H1 (cell line): Measurements from ENCODE around the gene LRRC4C. TPM values are rescaled to one million over a fixed set of nuclear protein-coding genes. Genes with fewer than 3 reads are reported as not detected.

Experiments used
- CTCF ChIA-PET: fragments of 300-600 bp; sonication (Branson Sonifier 250); formaldehyde crosslinking; loops from one replicate; lab custom pipeline; 2021; ENCODE audit not compliant: partially characterized antibody; lab: Charles Lee
- POLR2A ChIA-PET: fragments of 300-600 bp; sonication (Branson Sonifier 250); formaldehyde crosslinking; loops from one replicate; lab custom pipeline; 2021; ENCODE audit warnings: inconsistent platforms; ENCODE audit not compliant: partially characterized antibody; lab: Charles Lee
- DNase-seq, 2 experiments: peaks; one replicate each; pipeline versions ENCODE4 v3.0.0 to v3.0.0-alpha.2; 2010 to 2022; ENCODE audit warnings: low spot score in 2 of 2, low read depth in 1 of 2, mixed read lengths in 1 of 2
- FAIRE-seq: peaks from 2 replicates; lab custom pipeline; 2011; peaks lifted over from hg19 to GRCh38; lab: Jason Lieb, UNC
- H2AFZ ChIP-seq: 2 replicates; pipeline ENCODE4 v1.8.1; 2012; ENCODE audit warnings: low read length, inconsistent platforms
- H2AK5ac ChIP-seq: 2 replicates; pipeline ENCODE4 v1.6.1; 2013; ENCODE audit warnings: low read depth, low read length
- H2BK120ac ChIP-seq: replicated peaks from 2 replicates; pipeline ENCODE3; 2013; ENCODE audit warnings: low read depth, low read length, inconsistent platforms
- H2BK12ac ChIP-seq: 2 replicates; pipeline ENCODE4 v1.6.1; 2013; ENCODE audit warnings: low read depth, low read length
- H2BK15ac ChIP-seq: 2 replicates; pipeline ENCODE4 v1.6.1; 2013; ENCODE audit warnings: low read length
- H2BK20ac ChIP-seq: 2 replicates; pipeline ENCODE4 v1.6.1; 2013; ENCODE audit warnings: low read length
- H2BK5ac ChIP-seq: 2 replicates; pipeline ENCODE4 v1.6.1; 2013; ENCODE audit warnings: low read depth, low read length
- H3K14ac ChIP-seq: 2 replicates; pipeline ENCODE4 v1.6.1; 2013; ENCODE audit warnings: inconsistent platforms; ENCODE audit not compliant: insufficient read length
- H3K18ac ChIP-seq: 2 replicates; pipeline ENCODE4 v1.6.1; 2013; ENCODE audit warnings: low read length; ENCODE audit errors: extremely low read depth
- H3K23ac ChIP-seq: 2 replicates; pipeline ENCODE4 v1.6.1; 2013; ENCODE audit warnings: inconsistent platforms; ENCODE audit not compliant: insufficient read length
- H3K23me2 ChIP-seq: 2 replicates; pipeline ENCODE4 v1.6.1; 2013; ENCODE audit warnings: low read depth, low read length
- H3K27ac ChIP-seq: 2 replicates; pipeline ENCODE4 v1.6.1; 2011; ENCODE audit warnings: low read depth, low read length, inconsistent platforms
- H3K27me3 ChIP-seq, 4 experiments: replicated peaks in 1 of 4; 1 replicate in 1 of 4; 2 replicates in 3 of 4; pipeline versions ENCODE4 v1.6.1 to v1.8.1; 2011 to 2013; ENCODE audit warnings: low read length in 3 of 4, mild to moderate bottlenecking in 3 of 4, inconsistent platforms in 2 of 4, mixed read lengths in 2 of 4, moderate library complexity in 1 of 4; ENCODE audit not compliant: control insufficient read depth in 3 of 4, insufficient read depth in 3 of 4; ENCODE audit errors: extremely low read depth in 1 of 4
- H3K36me3 ChIP-seq, 4 experiments: 2 replicates each; pipeline versions ENCODE4 v1.6.1 to v1.8.1; 2011 to 2013; ENCODE audit warnings: mild to moderate bottlenecking in 4 of 4, low read length in 3 of 4, moderate library complexity in 2 of 4, control low read depth in 1 of 4, inconsistent platforms in 1 of 4; ENCODE audit not compliant: insufficient read depth in 4 of 4, control insufficient read depth in 2 of 4
- H3K4ac ChIP-seq: replicated peaks from 2 replicates; pipeline ENCODE3; 2013; ENCODE audit warnings: low read length, low read depth, mixed read lengths, inconsistent platforms; ENCODE audit not compliant: insufficient read length
- H3K4me1 ChIP-seq, 4 experiments: replicated peaks in 1 of 4; 1 replicate in 1 of 4; 2 replicates in 3 of 4; pipeline versions ENCODE4 v1.6.1 to v1.8.1; 2011 to 2013; ENCODE audit warnings: low read length in 3 of 4, inconsistent platforms in 2 of 4, mixed read lengths in 1 of 4; ENCODE audit not compliant: insufficient read depth in 4 of 4, control insufficient read depth in 3 of 4
- H3K4me2 ChIP-seq, 2 experiments: 2 replicates each; pipeline versions ENCODE4 v1.6.1 to v1.8.1; 2011 to 2013; ENCODE audit warnings: low read depth in 2 of 2, low read length in 2 of 2, control low read depth in 1 of 2, inconsistent platforms in 1 of 2, mild to moderate bottlenecking in 1 of 2; ENCODE audit not compliant: insufficient read depth in 1 of 2
- H3K4me3 ChIP-seq, 4 experiments: fragments of 200-600, 300-600 bp in 1 of 4; sonication (generic), shearing (Covaris generic), sonication (Bioruptor Twin) in 1 of 4; 2 replicates each; pipeline versions ENCODE4 v1.5.1 to v1.8.1; 2011 to 2016; ENCODE audit warnings: low read length in 4 of 4, low read depth in 3 of 4, control low read depth in 2 of 4, inconsistent platforms in 2 of 4, mild to moderate bottlenecking in 2 of 4, mixed read lengths in 1 of 4, moderate library complexity in 1 of 4; ENCODE audit not compliant: insufficient read depth in 2 of 4; ENCODE audit errors: extremely low read depth in 1 of 4
- H3K56ac ChIP-seq: replicated peaks from 2 replicates; pipeline ENCODE3; 2013; ENCODE audit warnings: low read depth, mild to moderate bottlenecking, mixed read lengths, low read length, inconsistent platforms; ENCODE audit not compliant: insufficient read length
- H3K79me1 ChIP-seq: 2 replicates; pipeline ENCODE4 v1.6.1; 2013; ENCODE audit warnings: low read depth, low read length, control low read depth
- H3K79me2 ChIP-seq, 2 experiments: 2 replicates each; pipeline versions ENCODE4 v1.6.1 to v1.8.1; 2012 to 2013; ENCODE audit warnings: low read length in 2 of 2, mild to moderate bottlenecking in 2 of 2, inconsistent platforms in 1 of 2; ENCODE audit not compliant: insufficient read depth in 2 of 2, control insufficient read depth in 1 of 2
- H3K9ac ChIP-seq, 4 experiments: replicated peaks in 1 of 4; 1 replicate in 1 of 4; 2 replicates in 3 of 4; pipeline versions ENCODE4 v1.6.1 to v1.8.1; 2011 to 2013; ENCODE audit warnings: low read depth in 3 of 4, low read length in 3 of 4, control low read depth in 2 of 4, mild to moderate bottlenecking in 2 of 4, moderate library complexity in 2 of 4, inconsistent platforms in 1 of 4; ENCODE audit errors: extremely low read depth in 1 of 4
- H3K9me3 ChIP-seq, 2 experiments: 2 replicates each; pipeline versions ENCODE4 v1.6.1 to v1.8.1; 2012 to 2013; ENCODE audit warnings: mild to moderate bottlenecking in 2 of 2, moderate library complexity in 2 of 2, control low read depth in 1 of 2, inconsistent platforms in 1 of 2, low read depth in 1 of 2, low read length in 1 of 2, mixed read lengths in 1 of 2; ENCODE audit not compliant: insufficient read depth in 2 of 2
- H4K20me1 ChIP-seq, 2 experiments: replicated peaks in 1 of 2; 2 replicates each; pipeline versions ENCODE3 to v1.8.1; 2011 to 2013; ENCODE audit warnings: inconsistent platforms in 2 of 2, low read length in 2 of 2, mild to moderate bottlenecking in 1 of 2; ENCODE audit not compliant: insufficient read depth in 2 of 2, control insufficient read depth in 1 of 2
- H4K5ac ChIP-seq: 2 replicates; pipeline ENCODE4 v1.6.1; 2013; ENCODE audit warnings: low read length, low read depth, mixed read lengths, inconsistent platforms; ENCODE audit not compliant: insufficient read length
- H4K8ac ChIP-seq: 2 replicates; pipeline ENCODE4 v1.8.0; 2013; ENCODE audit warnings: mild to moderate bottlenecking, moderate library complexity, low read length, inconsistent platforms; ENCODE audit not compliant: insufficient read depth; ENCODE audit errors: extremely low read depth
- H4K91ac ChIP-seq: replicated peaks from 2 replicates; pipeline ENCODE3; 2013; ENCODE audit warnings: low read length, mixed read lengths, inconsistent platforms; ENCODE audit not compliant: insufficient read length
- WGBS, 2 experiments: shearing (Covaris generic) in 1 of 2; methylation state at CpG; one replicate each; pipeline versions ENCODE4 v1.1.6 to v1.1.7; 2013 to 2015; ENCODE audit warnings: low lambda C conversion rate in 2 of 2, mixed read lengths in 2 of 2, inconsistent platforms in 1 of 2, low coverage in 1 of 2, missing lambda C conversion rate in 1 of 2; ENCODE audit not compliant: insufficient replicate concordance in 2 of 2, insufficient coverage in 1 of 2, insufficient read length in 1 of 2; ENCODE audit errors: extremely low coverage in 1 of 2, missing lambda C conversion rate in 1 of 2; 5-methylcytosine and 5-hydroxymethylcytosine counted together
- polyA plus RNA-seq, 7 experiments: library from polyadenylated mRNA; depleted of rRNA in 3 of 7; stranded (reverse) in 5 of 7; unstranded in 2 of 7; fragments of >200 nt in 5 of 7; fragments of 200-250 nt in 2 of 7; gene quantifications; 1 replicate in 5 of 7; 2 replicates in 1 of 7; 4 replicates in 1 of 7; pipeline versions ENCODE4 v1.2.1 to v1.2.3, GENCODE V29; 2011 to 2013; ENCODE audit warnings: missing spikeins in 2 of 7, mixed read lengths in 2 of 7
- total RNA-seq: library from RNA; stranded (reverse); fragmentation: NEBNext Ultra II Directional; extraction: Animal tissue kit (Norgen Biotek cat#: 25700); gene quantifications from 2 replicates; pipeline ENCODE4 v1.2.1, GENCODE V29; 2021
- TF ChIP-seq, protein P1 (sequence below): IDR thresholded peaks from 2 replicates; pipeline ENCODE4 v1.6.1; 2012; ENCODE audit warnings: low read length, inconsistent platforms

LRRC4C gene
- total and polyA plus RNA-seq, 2 of the 8 experiments (the other 6 are each of a cell fraction or from before 2014, with no cell fraction given) = 0.23 to 2.2 TPM

DNA sequence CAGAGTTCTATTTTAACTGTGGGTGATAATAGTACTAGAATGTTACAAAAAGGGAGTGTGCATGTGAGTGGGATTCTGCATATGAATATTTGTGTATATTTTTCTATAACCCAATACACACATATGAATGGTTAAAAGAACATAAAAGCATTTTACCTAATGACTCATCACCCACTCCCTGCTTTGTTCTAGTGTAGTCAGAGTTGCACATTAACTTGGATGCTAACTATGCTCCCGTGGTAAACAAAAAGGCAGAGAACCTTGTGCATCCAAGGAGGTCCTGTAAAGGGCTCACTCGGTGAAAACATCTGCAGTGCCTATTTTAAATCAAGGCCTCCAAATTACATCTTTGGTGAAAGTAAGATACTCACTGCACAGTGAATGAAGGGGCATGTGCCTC lies 1289.4 kb downstream of the LRRC4C start:
- H4K20me1 ChIP-seq = no peaks in the 10 kb centered on the region
- H4K5ac ChIP-seq = no peak overlapping the region
- no peak overlapping the region for H3K14ac ChIP-seq
- H3K4me2 ChIP-seq = no peak overlapping the region
- ChIA-PET CTCF (no interaction called here), POLR2A (no interaction called here)
- H3K79me2 ChIP-seq = no peaks in the 10 kb centered on the region
- no peaks in the 10 kb centered on the region for H3K23me2 ChIP-seq
- H3K27ac ChIP-seq = no peak overlapping the region
- no peak overlapping the region for H2AFZ ChIP-seq
- no peak for FAIRE-seq
- H3K27me3 ChIP-seq = no peaks in the 10 kb centered on the region
- 82% methylated on average over 2 of the region's 2 CpGs; no CpG with 5 or more reads in 1 of the 2 experiments for WGBS, 2 experiments
- H3K4ac ChIP-seq = no peak overlapping the region
- no peak overlapping the region for H4K8ac ChIP-seq
- no peak overlapping the region for H3K56ac ChIP-seq
- H4K91ac ChIP-seq = no peak overlapping the region
- no peak overlapping the region for H2BK12ac ChIP-seq
- no peak overlapping the region for H2BK20ac ChIP-seq
- no peak overlapping the region for H2BK120ac ChIP-seq
- H2AK5ac ChIP-seq = no peak overlapping the region
- no peak overlapping the region for H3K9ac ChIP-seq
- H3K4me1 ChIP-seq = peaks cover 0 to 3% (median 0%) of the 10 kb centered on the region in 4 experiments; a peak in 1 of 7 replicates
- no peak overlapping the region for H3K4me3 ChIP-seq
- DNase-seq = no peak
- H2BK5ac ChIP-seq = no peak overlapping the region
- no peaks in the 10 kb centered on the region for H3K36me3 ChIP-seq
- H3K79me1 ChIP-seq = no peaks in the 10 kb centered on the region
- no peaks in the 10 kb centered on the region; a peak in 1 of 4 replicates for H3K9me3 ChIP-seq
- no peak overlapping the region for H3K23ac ChIP-seq
- H3K18ac ChIP-seq = no peak overlapping the region
- no peak overlapping the region for H2BK15ac ChIP-seq
- TF ChIP-seq, protein P1, sequence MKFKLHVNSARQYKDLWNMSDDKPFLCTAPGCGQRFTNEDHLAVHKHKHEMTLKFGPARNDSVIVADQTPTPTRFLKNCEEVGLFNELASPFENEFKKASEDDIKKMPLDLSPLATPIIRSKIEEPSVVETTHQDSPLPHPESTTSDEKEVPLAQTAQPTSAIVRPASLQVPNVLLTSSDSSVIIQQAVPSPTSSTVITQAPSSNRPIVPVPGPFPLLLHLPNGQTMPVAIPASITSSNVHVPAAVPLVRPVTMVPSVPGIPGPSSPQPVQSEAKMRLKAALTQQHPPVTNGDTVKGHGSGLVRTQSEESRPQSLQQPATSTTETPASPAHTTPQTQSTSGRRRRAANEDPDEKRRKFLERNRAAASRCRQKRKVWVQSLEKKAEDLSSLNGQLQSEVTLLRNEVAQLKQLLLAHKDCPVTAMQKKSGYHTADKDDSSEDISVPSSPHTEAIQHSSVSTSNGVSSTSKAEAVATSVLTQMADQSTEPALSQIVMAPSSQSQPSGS = no peak
